Astrocyte (in vitro differentiated cells and primary cell): ENCODE data around the gene NUP133.

Source experiments
- EZH2 ChIP-seq: IDR thresholded peaks from 2 replicates; pipeline ENCODE4 v1.6.1; 2012; ENCODE audit warnings: mild to moderate bottlenecking, low read length, inconsistent platforms; ENCODE audit not compliant: insufficient read depth
- TF ChIP-seq, protein P1 (sequence below): IDR thresholded peaks from 2 replicates; pipeline ENCODE4 v1.5.1; 2011; ENCODE audit warnings: low read depth, mild to moderate bottlenecking, inconsistent platforms, low read length, moderate library complexity; ENCODE audit not compliant: insufficient read depth

DNA sequence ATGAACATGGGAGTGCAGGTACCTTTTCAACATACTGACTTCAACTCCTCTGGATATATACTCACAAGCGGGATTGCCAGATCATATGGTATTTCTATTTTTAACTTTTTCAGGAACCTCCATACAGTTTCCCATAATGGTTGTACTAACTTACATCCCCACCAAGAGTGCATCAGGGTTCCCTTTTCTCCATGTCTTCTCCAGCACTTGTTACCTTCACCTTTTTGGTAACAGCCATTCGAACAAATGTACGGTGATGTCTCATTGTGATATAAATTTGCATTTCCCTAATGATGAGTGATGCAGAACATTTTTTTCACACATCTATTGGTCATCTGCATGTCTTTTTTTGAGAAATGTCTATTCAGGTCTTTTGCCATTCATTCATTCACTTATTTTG is 48.3 kb downstream of the NUP133 start:
- TF ChIP-seq, protein P1, sequence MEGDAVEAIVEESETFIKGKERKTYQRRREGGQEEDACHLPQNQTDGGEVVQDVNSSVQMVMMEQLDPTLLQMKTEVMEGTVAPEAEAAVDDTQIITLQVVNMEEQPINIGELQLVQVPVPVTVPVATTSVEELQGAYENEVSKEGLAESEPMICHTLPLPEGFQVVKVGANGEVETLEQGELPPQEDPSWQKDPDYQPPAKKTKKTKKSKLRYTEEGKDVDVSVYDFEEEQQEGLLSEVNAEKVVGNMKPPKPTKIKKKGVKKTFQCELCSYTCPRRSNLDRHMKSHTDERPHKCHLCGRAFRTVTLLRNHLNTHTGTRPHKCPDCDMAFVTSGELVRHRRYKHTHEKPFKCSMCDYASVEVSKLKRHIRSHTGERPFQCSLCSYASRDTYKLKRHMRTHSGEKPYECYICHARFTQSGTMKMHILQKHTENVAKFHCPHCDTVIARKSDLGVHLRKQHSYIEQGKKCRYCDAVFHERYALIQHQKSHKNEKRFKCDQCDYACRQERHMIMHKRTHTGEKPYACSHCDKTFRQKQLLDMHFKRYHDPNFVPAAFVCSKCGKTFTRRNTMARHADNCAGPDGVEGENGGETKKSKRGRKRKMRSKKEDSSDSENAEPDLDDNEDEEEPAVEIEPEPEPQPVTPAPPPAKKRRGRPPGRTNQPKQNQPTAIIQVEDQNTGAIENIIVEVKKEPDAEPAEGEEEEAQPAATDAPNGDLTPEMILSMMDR, result no peak
- no peak for TF ChIP-seq EZH2
